ENCODE results near the gene FREM2. TPM values are rescaled to one million over a fixed set of nuclear protein-coding genes. Genes with fewer than 3 reads are reported as not detected.

FREM2 gene
- total and polyA plus RNA-seq, 2 donors (not counting 3 experiments of a cell fraction or from before 2014, with no cell fraction given): under 0.01 TPM; not detected in 1

DNA sequence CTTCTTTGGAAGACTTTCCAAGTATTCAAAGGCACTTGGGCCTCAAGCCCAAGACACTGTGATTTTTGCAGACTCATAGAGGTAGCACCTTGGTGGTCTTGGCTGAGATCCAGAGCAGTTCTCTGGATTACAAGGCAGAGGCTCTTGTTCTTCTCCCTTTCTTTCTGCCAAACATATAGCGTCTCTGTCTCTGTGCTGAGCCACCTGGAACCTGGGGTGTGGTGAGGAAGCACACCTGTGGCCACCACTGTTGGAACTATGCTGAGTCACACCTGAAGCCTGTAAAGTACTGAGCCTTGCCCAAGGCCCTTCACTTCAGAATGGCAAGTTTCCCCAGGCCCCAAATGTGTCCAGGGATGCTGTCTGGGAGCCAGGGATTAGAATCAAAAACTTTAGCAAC, 127.5 kb downstream of the FREM2 start:
- no peak overlapping the region for H3K27ac ChIP-seq (ENCODE audit: insufficient read depth, low read depth, low read length)
- H3K9me1 ChIP-seq (replicated peaks; ENCODE audit: control insufficient read depth, extremely low read depth, insufficient read depth, low read length): no peaks in the 10 kb centered on the region
- H3K36me3 ChIP-seq (ENCODE audit: control insufficient read depth in 2 of 2, extremely low read depth in 1 of 2, insufficient read depth in 2 of 2, low read length in 2 of 2): no peaks in the 10 kb centered on the region
- no peaks in the 10 kb centered on the region for H3K79me2 ChIP-seq (ENCODE audit: control insufficient read depth, insufficient read depth, low read length)
- no TSS peak for BruUV-seq (replicated peaks)
- dilution Hi-C loops (cut with MboI; ENCODE audit: extremely low pct_ligation_motif_present, low sequenced_read_pairs): no loop called here
- ChIA-PET CTCF (no interaction called here), POLR2A (no interaction called here)
- peaks cover 2% of the 10 kb centered on the region for H3K9me3 ChIP-seq (replicated peaks; ENCODE audit: control insufficient read depth, insufficient read depth, low read length)
- no peak overlapping the region for H2AFZ ChIP-seq (ENCODE audit: low read depth, low read length)
- H3K4me3 ChIP-seq (replicated peaks in 1 of 3; ENCODE audit: insufficient read depth in 1 of 3, low read depth in 1 of 3, low read length in 3 of 3): no peak overlapping the region
- DNase-seq (ENCODE audit: low read depth, low spot score) (no peak), FAIRE-seq (no peak)
- H3K4me2 ChIP-seq (ENCODE audit: insufficient read depth, low read length): no peak overlapping the region
- H3K27me3 ChIP-seq (ENCODE audit: control insufficient read depth in 2 of 2, insufficient read depth in 2 of 2, low read length in 2 of 2): no peaks in the 10 kb centered on the region
- intact Hi-C loops (cut with micrococcal nuclease): no loop called here
- no peaks in the 10 kb centered on the region for H4K20me1 ChIP-seq (replicated peaks; ENCODE audit: control insufficient read depth, extremely low read depth, insufficient read depth, low read length)
- TF ChIP-seq, protein P1, sequence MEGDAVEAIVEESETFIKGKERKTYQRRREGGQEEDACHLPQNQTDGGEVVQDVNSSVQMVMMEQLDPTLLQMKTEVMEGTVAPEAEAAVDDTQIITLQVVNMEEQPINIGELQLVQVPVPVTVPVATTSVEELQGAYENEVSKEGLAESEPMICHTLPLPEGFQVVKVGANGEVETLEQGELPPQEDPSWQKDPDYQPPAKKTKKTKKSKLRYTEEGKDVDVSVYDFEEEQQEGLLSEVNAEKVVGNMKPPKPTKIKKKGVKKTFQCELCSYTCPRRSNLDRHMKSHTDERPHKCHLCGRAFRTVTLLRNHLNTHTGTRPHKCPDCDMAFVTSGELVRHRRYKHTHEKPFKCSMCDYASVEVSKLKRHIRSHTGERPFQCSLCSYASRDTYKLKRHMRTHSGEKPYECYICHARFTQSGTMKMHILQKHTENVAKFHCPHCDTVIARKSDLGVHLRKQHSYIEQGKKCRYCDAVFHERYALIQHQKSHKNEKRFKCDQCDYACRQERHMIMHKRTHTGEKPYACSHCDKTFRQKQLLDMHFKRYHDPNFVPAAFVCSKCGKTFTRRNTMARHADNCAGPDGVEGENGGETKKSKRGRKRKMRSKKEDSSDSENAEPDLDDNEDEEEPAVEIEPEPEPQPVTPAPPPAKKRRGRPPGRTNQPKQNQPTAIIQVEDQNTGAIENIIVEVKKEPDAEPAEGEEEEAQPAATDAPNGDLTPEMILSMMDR (IDR thresholded peaks at IDR 0.05; ENCODE audit: extremely low read depth in 1 of 2, insufficient read depth in 1 of 2, low read depth in 1 of 2, low read length in 2 of 2): no peak
- TF ChIP-seq EZH2 (IDR thresholded peaks at IDR 0.05; ENCODE audit: borderline replicate concordance, low read depth, low read length, severe bottlenecking): no peak
- no peak for TF ChIP-seq MYC (IDR thresholded peaks at IDR 0.05; ENCODE audit: low read depth, low read length)
- no peak for TF ChIP-seq POLR2AphosphoS5 (IDR thresholded peaks at IDR 0.05; ENCODE audit: insufficient read depth, low read depth, low read length)
- TF ChIP-seq, protein P2, sequence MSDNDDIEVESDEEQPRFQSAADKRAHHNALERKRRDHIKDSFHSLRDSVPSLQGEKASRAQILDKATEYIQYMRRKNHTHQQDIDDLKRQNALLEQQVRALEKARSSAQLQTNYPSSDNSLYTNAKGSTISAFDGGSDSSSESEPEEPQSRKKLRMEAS (IDR thresholded peaks at IDR 0.05; ENCODE audit: insufficient read depth, insufficient read length): no peak
- TF ChIP-seq POLR2A (IDR thresholded peaks at IDR 0.05; ENCODE audit: low read depth, low read length): no peak
- no peak for TF ChIP-seq FOS (IDR thresholded peaks at IDR 0.05; ENCODE audit: borderline replicate concordance, insufficient read depth, low read length)
- TF ChIP-seq JUN (IDR thresholded peaks at IDR 0.05; ENCODE audit: borderline replicate concordance, insufficient read depth, insufficient read length, low read depth): no peak
- TF ChIP-seq GATA2 (IDR thresholded peaks at IDR 0.05; ENCODE audit: insufficient read depth, insufficient read length, low read depth, low read length): no peak
- no peaks in the 10 kb centered on the region for H3K4me1 ChIP-seq (ENCODE audit: control insufficient read depth, extremely low read depth, insufficient read depth, low read length)
- H3K9ac ChIP-seq (replicated peaks; ENCODE audit: extremely low read depth, insufficient read depth, low read length): no peak overlapping the region

All from endothelial cell of umbilical vein (primary cell).